ENCODE data around the gene LBP. TPM values are rescaled to one million over a fixed set of nuclear protein-coding genes. Genes with fewer than 3 reads are reported as not detected.

LBP gene
- polyA plus RNA-seq, 1 of the 3 experiments (the other 2 are of a cell fraction) = 0.03 TPM

DNA sequence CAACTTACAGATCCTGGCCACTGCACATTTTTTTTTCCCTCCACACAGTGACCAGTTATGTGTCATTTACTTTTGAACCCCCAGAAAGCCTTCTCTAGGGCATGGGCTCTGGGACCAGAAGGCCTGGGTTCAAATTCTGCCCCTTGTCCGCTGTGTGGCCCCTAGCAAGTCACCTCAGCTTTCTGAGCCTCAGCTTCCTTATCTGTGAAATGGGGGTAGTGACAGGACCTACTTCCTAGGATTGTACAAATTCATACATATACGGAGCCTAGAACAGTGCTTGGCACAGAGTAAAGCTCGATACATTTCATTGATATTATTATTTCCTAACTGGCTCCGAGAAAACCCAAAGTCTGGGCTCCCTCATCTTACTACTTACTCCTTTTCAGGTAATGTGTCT lies 40.7 kb upstream of the LBP start:
- no peaks in the 10 kb centered on the region for H3K36me3 ChIP-seq (replicated peaks in 1 of 2; ENCODE audit: control insufficient read depth in 1 of 2, insufficient read depth in 2 of 2, low read length in 1 of 2)
- H2AFZ ChIP-seq (ENCODE audit: low read depth) = no peak overlapping the region
- H3K27me3 ChIP-seq (ENCODE audit: insufficient read depth) = no peaks in the 10 kb centered on the region
- H3K79me2 ChIP-seq (ENCODE audit: insufficient read depth) = no peaks in the 10 kb centered on the region
- POLR2A ChIA-PET = no interaction called here
- no peaks in the 10 kb centered on the region for H3K9me3 ChIP-seq
- no peak overlapping the region for H3K4me3 ChIP-seq (ENCODE audit: low read depth in 2 of 2, low read length in 1 of 2)
- no peak overlapping the region for H3K9ac ChIP-seq
- no peaks in the 10 kb centered on the region for H4K20me1 ChIP-seq (ENCODE audit: insufficient read depth)
- H3K27ac ChIP-seq (ENCODE audit: low read depth in 2 of 2, low read length in 1 of 2) = no peak overlapping the region
- no peak for TF ChIP-seq TAF1 (IDR thresholded peaks at IDR 0.05; ENCODE audit: borderline replicate concordance, low read depth, low read length)
- TF ChIP-seq ELF1 (IDR thresholded peaks at IDR 0.05) = no peak
- 64% methylated on average over 4 of the region's 4 CpGs for WGBS (ENCODE audit: low lambda C conversion rate)
- peaks cover 4% of the 10 kb centered on the region for H3F3A ChIP-seq (replicated peaks; ENCODE audit: insufficient read depth)
- DNase-seq = no peak
- CTCF ChIA-PET = interaction anchor here (0.6 to 3.2 kb wide), 6 partner anchors 10 to 1214 kb away, joined by 3 to 11 read pairs (median 4); no protein-coding TSS in a partner anchor
- H3K4me1 ChIP-seq (ENCODE audit: control insufficient read depth in 1 of 2, insufficient read depth in 2 of 2, low read depth in 1 of 2, low read length in 1 of 2) = peaks cover 0 to 4% of the 10 kb centered on the region in 2 experiments; a peak in 1 of 4 replicates
- no peaks in the 10 kb centered on the region for H3K9me2 ChIP-seq
- H3K4me2 ChIP-seq = no peak overlapping the region

DNA sequence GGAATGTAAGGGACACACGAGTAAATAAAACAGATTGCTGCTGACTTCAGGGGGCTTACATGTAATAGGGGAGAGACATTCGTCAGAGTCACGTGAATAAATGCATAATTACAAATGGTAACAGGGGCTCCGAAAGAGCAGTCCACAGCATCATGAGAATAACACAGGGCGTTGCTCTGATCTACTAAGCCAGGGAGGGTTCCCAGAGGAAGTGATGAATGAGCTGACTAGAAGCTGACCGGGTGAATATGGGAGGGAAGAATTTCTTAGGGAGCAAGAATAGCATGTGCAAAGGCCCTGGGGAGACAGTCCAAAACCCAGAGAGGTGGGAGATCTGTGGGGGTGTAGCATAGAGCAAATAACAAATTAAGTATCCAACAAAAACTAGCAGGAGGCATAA lies 39.9 kb upstream of the LBP start:
- peaks cover 0 to 4% of the 10 kb centered on the region in 2 experiments; a peak in 1 of 4 replicates for H3K4me1 ChIP-seq (ENCODE audit: control insufficient read depth in 1 of 2, insufficient read depth in 2 of 2, low read depth in 1 of 2, low read length in 1 of 2)
- no peak overlapping the region for H3K9ac ChIP-seq
- no peak for DNase-seq
- H3K27ac ChIP-seq (ENCODE audit: low read depth in 2 of 2, low read length in 1 of 2) = no peak overlapping the region
- H3K9me2 ChIP-seq = no peaks in the 10 kb centered on the region
- POLR2A ChIA-PET = no interaction called here
- no peaks in the 10 kb centered on the region for H3K79me2 ChIP-seq (ENCODE audit: insufficient read depth)
- H3K27me3 ChIP-seq (ENCODE audit: insufficient read depth) = no peaks in the 10 kb centered on the region
- TF ChIP-seq, protein P1, sequence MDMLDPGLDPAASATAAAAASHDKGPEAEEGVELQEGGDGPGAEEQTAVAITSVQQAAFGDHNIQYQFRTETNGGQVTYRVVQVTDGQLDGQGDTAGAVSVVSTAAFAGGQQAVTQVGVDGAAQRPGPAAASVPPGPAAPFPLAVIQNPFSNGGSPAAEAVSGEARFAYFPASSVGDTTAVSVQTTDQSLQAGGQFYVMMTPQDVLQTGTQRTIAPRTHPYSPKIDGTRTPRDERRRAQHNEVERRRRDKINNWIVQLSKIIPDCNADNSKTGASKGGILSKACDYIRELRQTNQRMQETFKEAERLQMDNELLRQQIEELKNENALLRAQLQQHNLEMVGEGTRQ (IDR thresholded peaks at IDR 0.05; ENCODE audit: borderline replicate concordance, low read depth, low read length) = no peak
- TF ChIP-seq ELF1 (IDR thresholded peaks at IDR 0.05) (no peak), NFIC (IDR thresholded peaks at IDR 0.05; ENCODE audit: borderline replicate concordance) (no peak), GABPA (IDR thresholded peaks at IDR 0.05; ENCODE audit: low read depth) (no peak), RXRA (IDR thresholded peaks at IDR 0.05; ENCODE audit: borderline replicate concordance, low read depth) (no peak)
- TF ChIP-seq, protein P2, sequence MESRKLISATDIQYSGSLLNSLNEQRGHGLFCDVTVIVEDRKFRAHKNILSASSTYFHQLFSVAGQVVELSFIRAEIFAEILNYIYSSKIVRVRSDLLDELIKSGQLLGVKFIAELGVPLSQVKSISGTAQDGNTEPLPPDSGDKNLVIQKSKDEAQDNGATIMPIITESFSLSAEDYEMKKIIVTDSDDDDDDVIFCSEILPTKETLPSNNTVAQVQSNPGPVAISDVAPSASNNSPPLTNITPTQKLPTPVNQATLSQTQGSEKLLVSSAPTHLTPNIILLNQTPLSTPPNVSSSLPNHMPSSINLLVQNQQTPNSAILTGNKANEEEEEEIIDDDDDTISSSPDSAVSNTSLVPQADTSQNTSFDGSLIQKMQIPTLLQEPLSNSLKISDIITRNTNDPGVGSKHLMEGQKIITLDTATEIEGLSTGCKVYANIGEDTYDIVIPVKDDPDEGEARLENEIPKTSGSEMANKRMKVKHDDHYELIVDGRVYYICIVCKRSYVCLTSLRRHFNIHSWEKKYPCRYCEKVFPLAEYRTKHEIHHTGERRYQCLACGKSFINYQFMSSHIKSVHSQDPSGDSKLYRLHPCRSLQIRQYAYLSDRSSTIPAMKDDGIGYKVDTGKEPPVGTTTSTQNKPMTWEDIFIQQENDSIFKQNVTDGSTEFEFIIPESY (IDR thresholded peaks at IDR 0.05; ENCODE audit: borderline replicate concordance, low read depth) = no peak
- TF ChIP-seq, protein P3, sequence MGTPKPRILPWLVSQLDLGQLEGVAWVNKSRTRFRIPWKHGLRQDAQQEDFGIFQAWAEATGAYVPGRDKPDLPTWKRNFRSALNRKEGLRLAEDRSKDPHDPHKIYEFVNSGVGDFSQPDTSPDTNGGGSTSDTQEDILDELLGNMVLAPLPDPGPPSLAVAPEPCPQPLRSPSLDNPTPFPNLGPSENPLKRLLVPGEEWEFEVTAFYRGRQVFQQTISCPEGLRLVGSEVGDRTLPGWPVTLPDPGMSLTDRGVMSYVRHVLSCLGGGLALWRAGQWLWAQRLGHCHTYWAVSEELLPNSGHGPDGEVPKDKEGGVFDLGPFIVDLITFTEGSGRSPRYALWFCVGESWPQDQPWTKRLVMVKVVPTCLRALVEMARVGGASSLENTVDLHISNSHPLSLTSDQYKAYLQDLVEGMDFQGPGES (IDR thresholded peaks at IDR 0.05; ENCODE audit: low read depth, low read length) = no peak
- TF ChIP-seq, protein P4, sequence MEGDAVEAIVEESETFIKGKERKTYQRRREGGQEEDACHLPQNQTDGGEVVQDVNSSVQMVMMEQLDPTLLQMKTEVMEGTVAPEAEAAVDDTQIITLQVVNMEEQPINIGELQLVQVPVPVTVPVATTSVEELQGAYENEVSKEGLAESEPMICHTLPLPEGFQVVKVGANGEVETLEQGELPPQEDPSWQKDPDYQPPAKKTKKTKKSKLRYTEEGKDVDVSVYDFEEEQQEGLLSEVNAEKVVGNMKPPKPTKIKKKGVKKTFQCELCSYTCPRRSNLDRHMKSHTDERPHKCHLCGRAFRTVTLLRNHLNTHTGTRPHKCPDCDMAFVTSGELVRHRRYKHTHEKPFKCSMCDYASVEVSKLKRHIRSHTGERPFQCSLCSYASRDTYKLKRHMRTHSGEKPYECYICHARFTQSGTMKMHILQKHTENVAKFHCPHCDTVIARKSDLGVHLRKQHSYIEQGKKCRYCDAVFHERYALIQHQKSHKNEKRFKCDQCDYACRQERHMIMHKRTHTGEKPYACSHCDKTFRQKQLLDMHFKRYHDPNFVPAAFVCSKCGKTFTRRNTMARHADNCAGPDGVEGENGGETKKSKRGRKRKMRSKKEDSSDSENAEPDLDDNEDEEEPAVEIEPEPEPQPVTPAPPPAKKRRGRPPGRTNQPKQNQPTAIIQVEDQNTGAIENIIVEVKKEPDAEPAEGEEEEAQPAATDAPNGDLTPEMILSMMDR (IDR thresholded peaks at IDR 0.05) = no peak
- no peak overlapping the region for H3K4me2 ChIP-seq
- H3K36me3 ChIP-seq (replicated peaks in 1 of 2; ENCODE audit: control insufficient read depth in 1 of 2, insufficient read depth in 2 of 2, low read length in 1 of 2) = no peaks in the 10 kb centered on the region
- H4K20me1 ChIP-seq (ENCODE audit: insufficient read depth) = no peaks in the 10 kb centered on the region
- no peak overlapping the region for H2AFZ ChIP-seq (ENCODE audit: low read depth)
- 67% methylated on average over 6 of the region's 6 CpGs for WGBS (ENCODE audit: low lambda C conversion rate)
- no peak overlapping the region for H3K4me3 ChIP-seq (ENCODE audit: low read depth in 2 of 2, low read length in 1 of 2)
- H3F3A ChIP-seq (replicated peaks; ENCODE audit: insufficient read depth) = peaks cover 4% of the 10 kb centered on the region
- CTCF ChIA-PET = interaction anchor here (3.2 kb wide), 1 partner anchor 16 kb away, joined by 11 read pairs; no protein-coding TSS in a partner anchor
- H3K9me3 ChIP-seq = no peaks in the 10 kb centered on the region
